Stimulated activated naive B cell treated with anti-CD40 and anti-IgM and Interleukin-4, amounts not matched to agents 10 μg/mL and 1 μg/mL and 100 μg/mL, for 72 hours (primary cell): ENCODE measurements around the gene STK32A.
"Not testable (repeated sequence)": the region's sequence is repeated elsewhere in the genome, so short reads cannot be mapped to it uniquely, and the experiment has no call there.

Experiments used
- ATAC-seq, 2 donors: fragments of 150-1000 bp; cut with Tn5 transposase; replicated peaks; 2 replicates each; pipeline ENCODE4 v1.10.0; 2021; ENCODE audit warnings: moderate library complexity in 1 of 2
- DNase-seq: peaks from one replicate; pipeline ENCODE4 v3.0.0; 2021
- H3K27ac Mint-ChIP-seq: one replicate; pipeline ENCODE4 v1.8.0; 2022; ENCODE audit warnings: mild to moderate bottlenecking, mixed read lengths
- H3K27me3 Mint-ChIP-seq, 2 donors: one replicate each; pipeline ENCODE4 v1.8.0; 2022; ENCODE audit warnings: mixed read lengths in 2 of 2
- H3K36me3 Mint-ChIP-seq, 2 donors: one replicate each; pipeline ENCODE4 v1.8.0; 2022; ENCODE audit warnings: mixed read lengths in 2 of 2, mild to moderate bottlenecking in 1 of 2
- H3K4me1 Mint-ChIP-seq, 2 donors: one replicate each; pipeline ENCODE4 v1.8.0; 2022; ENCODE audit warnings: mixed read lengths in 2 of 2, mild to moderate bottlenecking in 1 of 2
- H3K4me3 Mint-ChIP-seq, 2 donors: one replicate each; pipeline ENCODE4 v1.8.0; 2022; ENCODE audit warnings: mild to moderate bottlenecking in 2 of 2, mixed read lengths in 2 of 2, moderate library complexity in 1 of 2
- H3K9me3 Mint-ChIP-seq, 2 donors: one replicate each; pipeline ENCODE4 v1.8.0; 2022; ENCODE audit warnings: mixed read lengths in 2 of 2, mild to moderate bottlenecking in 1 of 2

STK32A gene

DNA sequence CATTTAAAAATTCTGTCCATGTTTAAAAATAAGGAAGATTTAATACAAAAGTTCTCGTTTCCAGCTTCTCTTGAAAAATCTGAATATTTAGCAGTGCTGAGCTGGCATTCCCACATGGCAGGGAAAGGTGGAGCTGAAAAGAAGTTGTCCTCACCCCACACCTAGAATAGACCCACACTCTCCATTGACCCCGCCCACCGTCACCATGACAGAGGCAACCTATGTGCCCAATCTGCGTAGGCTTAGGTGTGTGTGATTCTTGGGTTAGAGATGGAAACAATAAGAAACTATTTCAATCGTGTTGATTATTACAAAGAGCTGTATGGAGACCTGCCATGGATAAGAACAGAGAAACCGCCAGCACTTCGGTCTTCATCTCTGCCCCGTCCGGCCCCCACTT, 8.9 kb upstream of the STK32A start:
- H3K27ac Mint-ChIP-seq, result no peak overlapping the region
- ATAC-seq, result no peak
- peaks cover 0 to 2% of the 10 kb centered on the region in 2 donors for H3K27me3 Mint-ChIP-seq

GRCh38 chr5:147226512-147226911, 8.3 kb upstream of the STK32A start:
- ATAC-seq (no peak), DNase-seq (no peak)
- no peaks in the 10 kb centered on the region for H3K4me1 Mint-ChIP-seq
- H3K36me3 Mint-ChIP-seq, result no peaks in the 10 kb centered on the region
- peaks cover 5 to 7% of the 10 kb centered on the region in 2 donors for H3K27me3 Mint-ChIP-seq
- H3K27ac Mint-ChIP-seq, result no peak overlapping the region
- no peak overlapping the region for H3K4me3 Mint-ChIP-seq
- H3K9me3 Mint-ChIP-seq, result peaks cover 2 to 14% of the 10 kb centered on the region in 2 donors

More for the DNA sequence above, 8.9 kb upstream of the STK32A start:
- Mint-ChIP-seq H3K36me3 (no peaks in the 10 kb centered on the region), H3K4me3 (no peak overlapping the region), H3K4me1 (no peaks in the 10 kb centered on the region), H3K9me3 (peaks cover under 1 to 10% of the 10 kb centered on the region in 2 donors)
- no peak for DNase-seq

DNA sequence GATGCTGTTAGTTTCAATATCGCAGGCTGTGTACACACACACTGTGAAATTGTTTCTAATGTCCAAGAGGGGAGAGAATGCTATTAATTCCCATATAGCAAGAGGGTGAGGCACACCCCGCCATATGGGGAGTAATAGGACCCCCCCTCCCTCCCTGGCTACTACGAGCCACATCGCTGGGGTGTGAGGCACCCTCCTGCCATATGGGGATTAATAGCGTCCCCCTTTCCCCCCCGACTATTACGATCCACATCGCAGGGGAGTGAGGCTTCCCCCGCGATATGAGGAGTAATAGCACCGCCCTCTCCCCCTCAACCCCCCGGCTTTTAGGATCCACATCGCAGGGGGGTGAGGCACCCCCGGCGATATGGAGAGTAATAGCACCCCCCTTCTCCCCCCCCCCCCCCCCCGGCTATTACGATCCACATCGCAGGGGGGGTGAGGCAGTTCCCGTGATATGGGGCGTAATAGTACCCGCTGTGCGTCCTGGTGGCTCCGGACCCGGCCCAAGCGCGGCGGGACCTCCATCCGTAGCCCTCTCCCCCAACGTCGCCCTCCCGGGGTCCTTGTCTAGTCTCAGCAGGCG, 494 bp upstream of the STK32A start:
- Mint-ChIP-seq H3K27ac (no peak overlapping the region), H3K4me3 (no peak overlapping the region), H3K4me1 (peaks cover 2 to 4% of the 10 kb centered on the region in 2 donors), H3K27me3 (peaks cover 34 to 52% of the 10 kb centered on the region in 2 donors), H3K9me3 (peaks cover 2 to 5% of the 10 kb centered on the region in 2 donors), H3K36me3 (no peaks in the 10 kb centered on the region)
- ATAC-seq (no peak), DNase-seq (no peak)

DNA sequence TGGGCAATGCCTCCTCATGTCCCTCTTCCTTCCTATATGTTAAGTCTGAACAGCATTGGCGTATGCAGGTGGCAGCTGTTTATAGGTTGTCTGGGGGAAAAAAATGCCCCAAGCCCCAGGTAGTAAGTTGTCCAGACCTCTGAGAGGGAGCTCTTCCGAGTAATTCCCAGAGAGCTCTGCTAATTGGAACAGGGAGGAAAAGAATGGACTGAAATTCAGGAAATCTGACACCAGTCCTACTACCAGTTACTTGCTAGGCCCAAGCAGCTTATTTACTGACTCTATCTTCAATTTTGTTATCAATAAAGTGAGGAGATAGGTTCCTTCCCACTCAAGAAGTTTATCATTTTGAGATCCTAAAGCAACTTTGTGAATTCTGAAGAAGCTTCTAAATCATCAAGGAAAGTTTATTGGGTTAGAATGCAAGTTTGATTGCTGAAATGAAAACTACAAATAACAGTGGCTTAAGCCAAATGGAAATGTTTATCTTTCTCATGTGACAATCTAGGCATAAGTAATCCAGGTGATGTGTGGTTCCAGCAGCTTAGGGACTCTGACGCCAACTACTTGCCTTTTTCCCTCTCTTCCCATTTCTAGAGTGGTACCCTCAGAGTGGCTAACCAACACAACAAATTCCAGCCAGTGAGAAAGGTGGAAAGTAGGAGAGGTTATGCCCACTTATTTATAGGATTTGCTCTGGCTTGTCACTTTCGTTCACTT, 5.6 kb downstream of the STK32A start:
- no peaks in the 10 kb centered on the region for H3K36me3 Mint-ChIP-seq
- no peak overlapping the region for H3K27ac Mint-ChIP-seq

DNA sequence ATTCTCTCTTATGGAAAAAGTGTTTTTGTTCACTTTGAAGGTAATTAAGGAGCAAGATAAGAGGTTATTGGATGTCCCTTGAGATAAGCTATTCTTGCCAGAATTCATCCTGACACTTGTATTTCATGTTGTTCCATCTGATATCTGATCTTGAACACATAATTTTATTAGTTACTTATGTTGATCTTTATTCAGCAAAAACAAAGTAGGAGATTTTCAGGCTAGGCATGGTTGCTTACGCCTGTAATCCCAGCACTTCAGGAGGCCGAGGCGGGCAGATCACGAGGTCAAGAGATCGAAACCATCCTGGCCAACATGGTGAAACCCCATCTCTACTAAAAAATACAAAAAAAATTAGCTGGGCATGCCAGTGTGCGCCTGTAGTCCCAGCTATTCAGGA, 8.4 kb downstream of the STK32A start:
- ATAC-seq, DNase-seq, H3K27ac Mint-ChIP-seq, H3K36me3 Mint-ChIP-seq, H3K4me1 Mint-ChIP-seq, H3K4me3 Mint-ChIP-seq, H3K9me3 Mint-ChIP-seq, H3K27me3 Mint-ChIP-seq: not testable (repeated sequence)

More for the DNA sequence above, 5.6 kb downstream of the STK32A start:
- no peaks in the 10 kb centered on the region for H3K4me1 Mint-ChIP-seq
- H3K4me3 Mint-ChIP-seq, result no peak overlapping the region
- H3K9me3 Mint-ChIP-seq, result no peaks in the 10 kb centered on the region
- no peak for ATAC-seq
- no peak for DNase-seq
- H3K27me3 Mint-ChIP-seq, result peaks cover 7 to 14% of the 10 kb centered on the region in 2 donors

- H3K27me3 Mint-ChIP-seq, result no peaks in the 10 kb centered on the region
- H3K9me3 Mint-ChIP-seq, result peaks cover 3 to 6% of the 10 kb centered on the region in 2 donors
- no peak for ATAC-seq
- no peak for DNase-seq
- H3K36me3 Mint-ChIP-seq, result no peaks in the 10 kb centered on the region
- H3K27ac Mint-ChIP-seq, result no peak overlapping the region
- no peaks in the 10 kb centered on the region for H3K4me1 Mint-ChIP-seq
- H3K4me3 Mint-ChIP-seq, result no peak overlapping the region
Measured at GRCh38 chr5:147245381-147246165, 10.7 kb downstream of the STK32A start.

- Mint-ChIP-seq H3K36me3 (no peaks in the 10 kb centered on the region), H3K4me1 (no peaks in the 10 kb centered on the region), H3K4me3 (no peak overlapping the region), H3K27ac (no peak overlapping the region), H3K27me3 (no peaks in the 10 kb centered on the region), H3K9me3 (peaks cover 3 to 6% of the 10 kb centered on the region in 2 donors)
- DNase-seq (no peak), ATAC-seq (no peak)
Measured at GRCh38 chr5:147248561-147248960, 13.7 kb downstream of the STK32A start.

DNA sequence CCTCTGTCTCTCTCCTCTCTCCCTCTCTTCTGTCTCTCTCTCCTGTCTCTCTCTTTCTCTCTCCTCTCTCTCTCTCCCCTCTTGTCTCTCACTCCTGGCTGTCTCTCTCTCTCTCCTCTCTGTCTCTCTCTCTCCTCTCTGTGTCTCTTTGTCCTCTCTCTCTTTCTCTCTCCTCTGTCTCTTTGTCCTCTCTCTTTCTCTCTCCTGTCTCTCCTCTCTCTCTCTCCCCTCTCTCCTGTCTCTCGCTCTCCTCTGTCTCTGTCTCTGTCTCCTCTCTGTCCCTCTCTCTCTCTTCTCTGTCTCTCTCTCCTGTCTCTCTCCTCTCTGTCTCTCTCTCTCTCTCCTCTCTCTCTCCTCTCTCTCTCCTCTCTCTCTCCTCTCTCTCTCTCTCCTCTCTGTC, 25.0 kb downstream of the STK32A start:
- H3K36me3 Mint-ChIP-seq, result no peaks in the 10 kb centered on the region
- peaks cover 0 to 11% of the 10 kb centered on the region in 2 donors for H3K27me3 Mint-ChIP-seq
- no peak for DNase-seq
- no peak overlapping the region for H3K4me3 Mint-ChIP-seq
- no peak overlapping the region for H3K27ac Mint-ChIP-seq
- no peak for ATAC-seq
- peaks cover 0 to 17% of the 10 kb centered on the region in 2 donors for H3K9me3 Mint-ChIP-seq
- H3K4me1 Mint-ChIP-seq, result no peaks in the 10 kb centered on the region

DNA sequence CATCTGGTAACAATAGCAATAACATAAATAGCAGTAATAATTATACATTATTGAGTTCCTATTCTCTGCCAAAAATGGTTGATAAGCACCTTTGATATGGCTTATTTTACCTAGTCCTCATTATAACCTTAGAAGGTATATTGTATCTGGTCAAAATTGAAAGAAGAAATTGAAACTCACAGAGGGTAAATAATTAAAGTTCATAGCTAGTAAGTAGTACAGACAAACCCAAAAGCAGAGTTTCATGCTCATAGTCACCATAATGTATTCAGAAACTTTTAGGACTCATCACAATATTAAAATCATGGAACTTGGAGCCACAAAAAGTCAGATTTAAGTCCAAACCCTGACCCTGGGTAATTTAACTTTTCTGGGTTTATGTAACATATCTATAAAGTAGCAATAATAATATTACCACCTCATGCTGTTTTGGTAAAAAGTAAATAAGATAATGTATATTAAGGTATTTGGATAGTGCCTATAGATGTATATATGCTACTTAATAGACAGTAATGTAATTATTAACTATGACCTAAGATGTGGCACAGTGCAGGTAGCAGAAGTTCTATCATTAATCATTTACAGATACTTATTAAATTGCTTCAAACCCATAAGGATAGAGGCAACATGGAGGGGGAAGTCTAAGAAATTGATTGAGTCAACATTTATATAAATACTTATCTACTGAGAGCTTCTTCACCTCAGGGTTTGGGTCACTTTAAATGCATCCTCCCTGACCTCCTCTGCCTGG, 32.4 kb downstream of the STK32A start:
- H3K9me3 Mint-ChIP-seq, result peaks cover 3 to 11% of the 10 kb centered on the region in 2 donors
- H3K4me3 Mint-ChIP-seq, result no peak overlapping the region
- H3K27ac Mint-ChIP-seq, result no peak overlapping the region
- no peaks in the 10 kb centered on the region for H3K36me3 Mint-ChIP-seq
- H3K4me1 Mint-ChIP-seq, result no peaks in the 10 kb centered on the region
- DNase-seq (no peak), ATAC-seq (no peak)
- H3K27me3 Mint-ChIP-seq, result peaks cover 0 to 5% of the 10 kb centered on the region in 2 donors

DNA sequence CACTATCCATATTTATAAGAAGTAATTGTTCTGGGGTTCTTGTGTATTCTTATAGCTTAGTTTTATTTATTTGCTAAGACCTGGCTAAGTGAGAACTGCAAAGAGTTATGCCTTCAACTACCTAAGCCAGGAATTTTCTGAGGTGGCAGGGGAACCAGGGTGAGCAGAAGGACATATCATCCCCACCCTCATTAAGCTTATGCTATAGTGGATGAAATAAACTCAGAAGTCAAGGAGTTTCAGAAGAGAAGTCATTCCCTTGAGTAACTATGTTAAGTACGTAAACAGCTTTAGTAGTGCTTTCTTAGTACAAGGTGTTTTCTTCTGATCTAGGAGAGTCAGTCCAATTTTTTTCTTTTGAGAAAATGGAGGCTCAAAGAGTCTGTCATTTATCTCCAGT, 41.7 kb downstream of the STK32A start:
- no peak for DNase-seq
- Mint-ChIP-seq H3K4me3 (no peak overlapping the region), H3K27me3 (peaks cover 4 to 9% of the 10 kb centered on the region in 2 donors), H3K27ac (no peak overlapping the region), H3K9me3 (peaks cover 6 to 8% of the 10 kb centered on the region in 2 donors), H3K36me3 (no peaks in the 10 kb centered on the region), H3K4me1 (no peaks in the 10 kb centered on the region)
- no peak for ATAC-seq

- ATAC-seq, result no peak
- Mint-ChIP-seq H3K36me3 (no peaks in the 10 kb centered on the region), H3K27me3 (no peaks in the 10 kb centered on the region), H3K4me1 (no peaks in the 10 kb centered on the region), H3K4me3 (no peak overlapping the region), H3K27ac (no peak overlapping the region), H3K9me3 (peaks cover 18 to 25% of the 10 kb centered on the region in 2 donors)
- DNase-seq, result no peak
Measured at GRCh38 chr5:147286296-147286695, 51.5 kb downstream of the STK32A start.

GRCh38 chr5:147287110-147287509, 52.3 kb downstream of the STK32A start:
- ATAC-seq (no peak), DNase-seq (no peak)
- H3K36me3 Mint-ChIP-seq, result no peaks in the 10 kb centered on the region
- no peak overlapping the region for H3K27ac Mint-ChIP-seq
- H3K4me3 Mint-ChIP-seq, result no peak overlapping the region
- H3K27me3 Mint-ChIP-seq, result no peaks in the 10 kb centered on the region
- peaks cover 22 to 25% of the 10 kb centered on the region in 2 donors for H3K9me3 Mint-ChIP-seq
- H3K4me1 Mint-ChIP-seq, result no peaks in the 10 kb centered on the region

GRCh38 chr5:147290261-147290660, 55.4 kb downstream of the STK32A start:
- Mint-ChIP-seq H3K36me3 (no peaks in the 10 kb centered on the region), H3K27ac (no peak overlapping the region), H3K27me3 (no peaks in the 10 kb centered on the region)

GRCh38 chr5:147303251-147303650, 68.4 kb downstream of the STK32A start:
- Mint-ChIP-seq H3K9me3 (peaks cover 0 to 10% of the 10 kb centered on the region in 2 donors), H3K4me1 (no peaks in the 10 kb centered on the region), H3K27me3 (no peaks in the 10 kb centered on the region), H3K27ac (no peak overlapping the region), H3K36me3 (no peaks in the 10 kb centered on the region), H3K4me3 (no peak overlapping the region)
- ATAC-seq (no peak), DNase-seq (no peak)

More at GRCh38 chr5:147290261-147290660, 55.4 kb downstream of the STK32A start:
- no peak for DNase-seq
- Mint-ChIP-seq H3K4me1 (no peaks in the 10 kb centered on the region), H3K9me3 (peaks cover 11 to 14% of the 10 kb centered on the region in 2 donors), H3K4me3 (no peak overlapping the region)
- ATAC-seq, result no peak
